Thoracic aorta (tissue), 2 donors: Measurements from ENCODE around the gene CPAMD8. TPM values are rescaled to one million over a fixed set of nuclear protein-coding genes. Genes with fewer than 3 reads are reported as not detected.

Source experiments
- ATAC-seq: fragments of 150-250 bp; one replicate; pipeline ENCODE4 v1.8.0; 2017; ENCODE audit warnings: low read depth; ENCODE audit not compliant: insufficient number of reproducible peaks, low FRiP score
- DNase-seq: peaks from one replicate; pipeline ENCODE4 v3.0.0-alpha.2; 2020; ENCODE audit warnings: low spot score
- H3K27ac ChIP-seq, 2 donors: fragments of 200-600 bp; sonication (generic); 1 replicate in 1 of 2; 2 replicates in 1 of 2; pipeline ENCODE4 v1.5.1; 2016; ENCODE audit warnings: mild to moderate bottlenecking in 2 of 2, moderate library complexity in 2 of 2
- H3K27me3 ChIP-seq: fragments of 200-600 bp; sonication (generic); replicated peaks from 2 replicates; pipeline ENCODE4 v1.6.0; 2016; ENCODE audit warnings: mild to moderate bottlenecking; ENCODE audit not compliant: insufficient read depth
- H3K36me3 ChIP-seq: fragments of 200-600 bp; sonication (generic); one replicate; pipeline ENCODE4 v1.5.1; 2016
- H3K4me1 ChIP-seq, 2 donors: fragments of 200-600 bp; sonication (generic); 1 replicate in 1 of 2; 2 replicates in 1 of 2; pipeline versions ENCODE4 v1.5.1 to v1.6.0; 2016; ENCODE audit warnings: low read depth in 2 of 2, mild to moderate bottlenecking in 1 of 2; ENCODE audit not compliant: control insufficient read depth in 1 of 2
- H3K4me3 ChIP-seq: fragments of 200-600 bp; sonication (generic); 2 replicates; pipeline ENCODE4 v1.5.1; 2016; ENCODE audit warnings: mild to moderate bottlenecking
- H3K9me3 ChIP-seq: fragments of 200-600 bp; sonication (generic); 2 replicates; pipeline ENCODE4 v1.5.1; 2016
- CTCF ChIP-seq: fragments of 200-600 bp; sonication (generic); IDR thresholded peaks from one replicate; pipeline ENCODE4 v1.5.1; 2019; ENCODE audit warnings: antibody characterized with exemption
- total RNA-seq, 2 donors: library from RNA; depleted of rRNA; stranded (reverse); fragments of >200 nt; gene quantifications; one replicate each; pipeline versions ENCODE4 v1.1.0 to v1.2.3, GENCODE V29; 2016

The CPAMD8 gene
- total RNA-seq, 2 donors from 2014 or later: 27.3 to 36.4 TPM

DNA sequence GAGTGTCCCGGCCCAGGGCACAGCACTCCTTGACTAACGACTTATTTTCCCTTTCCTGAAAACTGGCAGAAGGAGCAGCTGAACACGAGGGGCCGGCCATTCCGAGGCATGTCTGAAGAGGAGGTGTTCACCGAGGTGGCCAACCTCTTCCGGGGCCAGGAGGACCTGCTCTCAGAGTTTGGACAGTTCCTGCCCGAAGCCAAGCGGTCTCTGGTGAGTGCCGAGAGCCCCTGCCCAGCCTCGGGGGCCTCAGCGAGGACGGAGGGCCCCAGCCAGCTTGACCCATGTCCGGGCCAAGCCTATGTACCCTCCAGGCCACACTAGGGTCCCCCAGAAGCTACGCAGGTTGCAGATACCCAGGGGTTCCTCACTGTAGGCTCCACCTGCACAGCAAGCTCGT, 179.7 kb downstream of the CPAMD8 start:
- TF ChIP-seq CTCF: no peak
- Histone ChIP-seq H3K27me3 (no peaks in the 10 kb centered on the region), H3K9me3 (no peaks in the 10 kb centered on the region), H3K4me3 (no peak overlapping the region), H3K27ac (no peak overlapping the region), H3K4me1 (no peaks in the 10 kb centered on the region), H3K36me3 (peaks cover 75% of the 10 kb centered on the region)
- ATAC-seq (no peak), DNase-seq (no peak)

Other genes with a start within 250 kb of the CPAMD8 start
- gene SIN3B, start 197.4 kb downstream of the CPAMD8 start, total RNA-seq: 10 to 100 TPM; 57.9 to 79.8 TPM
- gene F2RL3, start 137.8 kb downstream of the CPAMD8 start, total RNA-seq: 1 to 10 TPM; 4.9 to 5.4 TPM
- 10 to 100 TPM in 1 of 2 donors, 1 to 10 TPM in 1; 2.2 to 11.3 TPM for gene HAUS8, start 48.6 kb upstream of the CPAMD8 start, total RNA-seq
- 100 to 1,000 TPM; 229 to 257 TPM for gene MYO9B, start 49.0 kb upstream of the CPAMD8 start, total RNA-seq
- 10 to 100 TPM; 11.5 to 13.7 TPM for gene USE1, start 188.5 kb upstream of the CPAMD8 start, total RNA-seq
- 10 to 100 TPM; 12.4 to 13.3 TPM for gene OCEL1, start 199.4 kb upstream of the CPAMD8 start, total RNA-seq
- gene NR2F6, start 219.1 kb upstream of the CPAMD8 start, total RNA-seq: 10 to 100 TPM; 42.0 to 68.1 TPM
- 1 to 10 TPM; 3.5 to 4.0 TPM for gene USHBP1, start 237.9 kb upstream of the CPAMD8 start, total RNA-seq
- 10 to 100 TPM; 55.2 to 87.2 TPM for gene BABAM1, start 240.6 kb upstream of the CPAMD8 start, total RNA-seq